Activated CD8-positive, alpha-beta memory T cell treated with anti-CD3 and anti-CD28 coated beads for 48 hours (primary cell): ENCODE results near the gene PCDH8.

Experiments
- DNase-seq, 3 experiments: peaks; one replicate each; pipeline ENCODE4 v3.0.0-alpha.2; 2020; ENCODE audit warnings: low read depth in 2 of 3, low spot score in 2 of 3

The PCDH8 gene, protein sequence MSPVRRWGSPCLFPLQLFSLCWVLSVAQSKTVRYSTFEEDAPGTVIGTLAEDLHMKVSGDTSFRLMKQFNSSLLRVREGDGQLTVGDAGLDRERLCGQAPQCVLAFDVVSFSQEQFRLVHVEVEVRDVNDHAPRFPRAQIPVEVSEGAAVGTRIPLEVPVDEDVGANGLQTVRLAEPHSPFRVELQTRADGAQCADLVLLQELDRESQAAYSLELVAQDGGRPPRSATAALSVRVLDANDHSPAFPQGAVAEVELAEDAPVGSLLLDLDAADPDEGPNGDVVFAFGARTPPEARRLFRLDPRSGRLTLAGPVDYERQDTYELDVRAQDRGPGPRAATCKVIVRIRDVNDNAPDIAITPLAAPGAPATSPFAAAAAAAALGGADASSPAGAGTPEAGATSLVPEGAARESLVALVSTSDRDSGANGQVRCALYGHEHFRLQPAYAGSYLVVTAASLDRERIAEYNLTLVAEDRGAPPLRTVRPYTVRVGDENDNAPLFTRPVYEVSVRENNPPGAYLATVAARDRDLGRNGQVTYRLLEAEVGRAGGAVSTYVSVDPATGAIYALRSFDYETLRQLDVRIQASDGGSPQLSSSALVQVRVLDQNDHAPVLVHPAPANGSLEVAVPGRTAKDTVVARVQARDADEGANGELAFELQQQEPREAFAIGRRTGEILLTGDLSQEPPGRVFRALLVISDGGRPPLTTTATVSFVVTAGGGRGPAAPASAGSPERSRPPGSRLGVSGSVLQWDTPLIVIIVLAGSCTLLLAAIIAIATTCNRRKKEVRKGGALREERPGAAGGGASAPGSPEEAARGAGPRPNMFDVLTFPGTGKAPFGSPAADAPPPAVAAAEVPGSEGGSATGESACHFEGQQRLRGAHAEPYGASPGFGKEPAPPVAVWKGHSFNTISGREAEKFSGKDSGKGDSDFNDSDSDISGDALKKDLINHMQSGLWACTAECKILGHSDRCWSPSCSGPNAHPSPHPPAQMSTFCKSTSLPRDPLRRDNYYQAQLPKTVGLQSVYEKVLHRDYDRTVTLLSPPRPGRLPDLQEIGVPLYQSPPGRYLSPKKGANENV

DNA sequence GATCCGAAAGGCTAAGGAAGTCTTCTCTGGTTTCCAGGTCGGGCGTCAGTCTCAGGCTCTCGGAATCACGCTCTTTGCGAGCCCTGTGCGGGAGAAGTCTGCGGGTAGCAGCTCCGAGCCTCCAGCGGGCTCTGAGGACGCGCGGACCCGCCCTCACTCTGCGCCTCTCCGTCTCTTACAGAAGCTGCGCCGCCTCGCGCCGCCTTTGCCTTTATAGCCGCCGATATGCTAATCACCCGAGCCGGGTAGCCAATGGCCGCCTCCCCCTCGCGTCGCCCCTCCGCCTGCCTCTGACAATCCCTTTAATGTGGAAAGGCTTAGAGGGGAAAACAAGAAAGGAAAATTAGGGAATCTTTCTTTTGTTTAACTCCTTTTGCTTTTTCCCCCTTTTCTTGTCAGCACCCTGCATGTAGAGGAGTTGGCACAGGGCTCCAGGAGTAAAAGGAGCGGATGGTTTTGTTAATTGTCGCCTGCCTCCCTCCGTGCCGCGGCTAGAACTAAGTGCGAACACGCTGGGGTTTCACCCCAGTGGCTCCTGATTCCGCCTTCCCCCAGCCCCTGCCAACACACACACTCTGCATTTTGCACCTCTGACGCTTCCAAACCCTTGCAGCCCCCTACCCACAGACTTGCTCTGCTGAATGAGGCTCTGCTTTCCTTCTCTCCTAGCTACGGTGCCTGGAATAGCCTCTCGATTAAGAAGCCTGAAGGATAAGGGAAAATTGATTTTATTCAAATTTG, at the start of gene PCDH8:
PCDH8 (minus strand) TSS at position 186 of the 741 bp plus-strand sequence. CDS start 204 bp downstream, outside the sequence.
- no peak for DNase-seq

DNA sequence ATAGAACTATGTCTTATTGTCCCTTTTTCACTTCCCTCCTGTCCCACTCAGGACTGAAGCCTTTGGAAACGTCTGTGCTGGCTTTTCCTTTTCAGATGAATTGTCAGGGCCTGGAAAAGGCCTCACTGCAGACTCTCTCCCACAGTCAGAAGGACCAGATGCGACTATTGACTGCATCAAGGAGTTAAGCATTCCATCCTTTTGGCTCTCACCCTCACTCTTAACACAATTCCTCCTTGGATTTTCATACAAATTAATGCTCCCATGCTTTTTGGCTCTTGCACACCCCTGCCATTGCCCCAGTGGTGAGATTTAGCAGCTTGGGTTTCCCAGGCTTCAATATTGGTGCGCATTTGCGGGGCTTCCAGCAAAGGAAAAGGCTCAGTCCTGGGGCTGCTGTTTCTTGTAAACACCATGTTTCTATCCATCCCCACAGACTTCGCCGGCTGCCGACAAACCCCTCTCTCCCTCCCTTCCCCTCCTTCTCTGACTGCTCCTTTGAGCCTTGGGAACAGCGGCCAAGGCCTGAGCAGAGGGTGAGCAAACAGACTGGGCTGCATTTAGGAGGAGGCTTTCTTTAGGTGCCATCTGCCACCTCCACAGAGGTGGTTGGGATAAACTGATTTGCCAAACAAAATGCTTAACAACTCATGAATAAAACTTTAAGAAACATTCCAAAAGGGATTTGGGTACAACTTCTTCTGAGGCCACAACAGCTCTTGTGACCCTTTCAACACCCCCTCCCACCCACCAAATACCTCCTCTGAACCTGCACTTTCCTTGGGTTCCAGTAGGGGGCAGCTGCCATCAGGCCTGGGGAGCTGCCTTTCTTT, 48.6 kb upstream of the PCDH8 start:
- no peak for DNase-seq

DNA sequence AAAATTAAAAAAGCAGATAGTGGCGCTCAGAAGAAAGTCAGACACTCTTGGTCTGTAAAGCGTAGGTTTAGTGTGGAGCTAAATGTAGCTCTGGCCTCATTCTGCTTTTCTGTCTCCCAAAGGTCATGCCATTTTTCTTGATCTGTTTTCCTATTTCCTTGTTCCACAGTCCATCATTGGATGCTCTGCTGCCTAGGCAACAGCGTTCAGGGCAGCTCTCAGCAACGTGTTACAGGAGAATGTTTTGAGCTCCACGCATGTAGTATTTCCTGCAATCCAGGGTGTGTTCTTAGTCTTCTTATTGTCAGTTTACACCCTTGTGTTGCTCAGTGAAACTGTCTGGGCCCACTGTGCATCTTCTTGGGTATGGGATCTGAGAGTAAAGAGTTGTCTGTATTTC, 46.0 kb upstream of the PCDH8 start:
- DNase-seq, result no peak

DNA sequence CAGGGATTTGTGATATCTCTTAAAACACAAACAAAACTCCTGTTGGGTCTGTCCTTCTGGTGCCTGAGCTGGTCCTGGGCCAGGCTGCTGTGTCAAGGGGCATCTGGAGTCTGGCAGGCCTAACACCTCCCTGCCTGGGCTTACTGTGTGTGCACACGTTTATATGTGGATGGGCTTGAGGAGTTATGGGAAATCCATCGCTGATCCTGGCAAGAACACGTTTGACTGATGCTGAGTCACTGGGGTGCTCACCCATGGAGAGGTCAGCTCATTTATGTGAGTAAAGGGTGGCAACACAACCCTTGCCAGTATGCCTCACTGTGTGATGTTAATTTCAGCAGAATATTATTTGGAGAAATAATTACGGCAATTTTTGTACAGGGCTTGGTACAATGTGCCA, 44.5 kb upstream of the PCDH8 start:
- DNase-seq, result no peak

DNA sequence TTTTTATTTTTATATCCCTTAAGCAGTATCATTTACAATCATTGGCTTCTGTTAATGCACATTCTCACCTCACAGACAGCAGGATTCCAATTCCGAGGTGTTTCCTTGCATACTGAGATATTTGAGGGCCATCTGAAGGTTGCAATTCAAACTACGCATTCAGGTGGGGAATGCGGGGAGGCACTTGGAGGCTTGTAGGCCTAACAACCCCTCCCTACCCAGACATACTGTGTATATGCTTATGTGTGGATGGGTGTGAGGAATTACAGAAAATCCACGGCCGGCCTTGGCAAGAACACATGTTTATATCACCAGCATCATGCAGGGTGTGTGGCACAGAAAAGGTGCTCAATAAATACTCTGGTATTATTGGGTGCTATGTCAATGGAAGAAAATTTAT, 43.3 kb upstream of the PCDH8 start:
- DNase-seq, result no peak

DNA sequence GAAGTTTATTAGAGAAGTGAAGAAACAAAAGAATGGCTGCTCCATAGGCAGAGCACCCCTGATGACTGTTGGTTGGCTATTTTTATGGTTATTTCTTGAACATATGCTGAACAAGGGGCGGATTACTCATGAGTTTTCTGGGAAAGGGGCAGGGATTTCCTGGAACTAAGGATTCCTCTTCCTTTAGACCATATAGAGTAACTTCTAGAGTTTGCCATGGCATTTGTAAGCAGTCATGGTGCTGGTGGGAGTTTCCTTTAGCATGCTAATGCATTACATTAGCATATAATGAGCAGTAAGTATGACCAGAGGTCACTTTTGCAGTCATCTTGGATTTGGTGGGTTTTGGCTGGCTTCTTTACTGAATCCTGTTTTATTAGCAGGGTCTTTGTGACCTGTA, 38.7 kb upstream of the PCDH8 start:
- no peak for DNase-seq

DNA sequence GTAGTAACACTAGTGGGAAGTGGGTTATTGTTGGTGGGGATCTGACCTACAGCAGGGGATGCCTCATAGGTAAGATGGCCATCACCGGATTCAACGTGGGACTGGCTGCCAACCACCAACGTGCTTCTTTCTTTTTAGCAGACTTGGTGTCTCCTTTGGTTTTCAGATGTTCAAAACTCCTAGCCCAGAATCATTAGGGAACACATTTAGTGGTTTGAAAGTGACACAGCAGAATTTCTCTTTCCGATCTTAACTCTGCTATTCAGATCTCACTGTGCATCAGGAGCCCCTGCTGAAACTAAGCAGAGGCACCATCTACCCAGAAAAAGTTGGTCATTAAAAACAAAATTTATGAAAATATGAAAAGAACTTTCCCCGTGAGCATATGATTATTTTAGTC, 36.7 kb upstream of the PCDH8 start:
- no peak for DNase-seq

DNA sequence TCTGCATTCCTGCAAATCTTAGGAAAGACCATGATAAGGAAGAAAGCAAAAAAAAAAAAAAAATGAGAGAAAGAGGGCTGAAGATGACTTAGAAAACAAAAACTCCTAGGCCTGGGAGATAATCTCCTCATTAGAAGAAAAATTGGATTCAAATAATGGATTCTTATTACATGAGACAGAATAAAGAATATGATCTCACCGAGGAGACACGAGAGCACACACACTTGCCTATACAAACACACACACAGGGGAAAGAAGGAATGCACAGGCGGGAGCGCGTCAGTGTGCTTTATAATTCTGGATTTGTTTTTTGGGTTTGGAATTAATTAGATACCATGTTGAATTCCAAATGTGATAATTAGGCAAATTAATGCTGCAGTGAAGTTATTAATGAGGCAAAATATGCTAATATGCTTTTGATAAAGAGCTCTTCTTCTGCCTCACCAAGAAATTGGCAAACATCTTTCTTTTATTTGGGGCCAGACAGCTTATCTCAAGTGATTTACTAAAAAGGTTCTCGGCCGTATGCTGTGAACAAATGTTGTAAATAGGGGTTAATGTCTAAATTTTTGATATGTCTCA, 36.1 kb upstream of the PCDH8 start:
- DNase-seq, result no peak

DNA sequence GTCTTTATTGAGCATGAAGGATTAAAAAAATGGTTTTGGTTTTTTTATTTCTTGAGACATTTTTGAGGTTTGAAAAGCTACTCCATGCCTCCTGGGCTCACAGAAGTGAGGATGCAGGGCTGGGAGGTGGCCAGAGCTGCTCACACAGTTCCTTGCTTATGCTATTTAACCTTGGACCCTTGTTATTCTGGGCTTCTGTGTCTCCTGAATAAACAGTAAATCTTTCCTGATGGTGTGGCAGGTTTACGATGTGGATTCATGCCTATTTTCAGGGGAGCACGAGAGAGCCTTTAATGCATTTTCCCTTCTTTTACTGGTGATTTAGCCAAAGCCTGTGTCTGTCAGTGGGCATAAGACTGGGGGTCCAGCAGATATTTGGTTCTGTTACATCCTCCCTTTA, 34.3 kb upstream of the PCDH8 start:
- no peak for DNase-seq

DNA sequence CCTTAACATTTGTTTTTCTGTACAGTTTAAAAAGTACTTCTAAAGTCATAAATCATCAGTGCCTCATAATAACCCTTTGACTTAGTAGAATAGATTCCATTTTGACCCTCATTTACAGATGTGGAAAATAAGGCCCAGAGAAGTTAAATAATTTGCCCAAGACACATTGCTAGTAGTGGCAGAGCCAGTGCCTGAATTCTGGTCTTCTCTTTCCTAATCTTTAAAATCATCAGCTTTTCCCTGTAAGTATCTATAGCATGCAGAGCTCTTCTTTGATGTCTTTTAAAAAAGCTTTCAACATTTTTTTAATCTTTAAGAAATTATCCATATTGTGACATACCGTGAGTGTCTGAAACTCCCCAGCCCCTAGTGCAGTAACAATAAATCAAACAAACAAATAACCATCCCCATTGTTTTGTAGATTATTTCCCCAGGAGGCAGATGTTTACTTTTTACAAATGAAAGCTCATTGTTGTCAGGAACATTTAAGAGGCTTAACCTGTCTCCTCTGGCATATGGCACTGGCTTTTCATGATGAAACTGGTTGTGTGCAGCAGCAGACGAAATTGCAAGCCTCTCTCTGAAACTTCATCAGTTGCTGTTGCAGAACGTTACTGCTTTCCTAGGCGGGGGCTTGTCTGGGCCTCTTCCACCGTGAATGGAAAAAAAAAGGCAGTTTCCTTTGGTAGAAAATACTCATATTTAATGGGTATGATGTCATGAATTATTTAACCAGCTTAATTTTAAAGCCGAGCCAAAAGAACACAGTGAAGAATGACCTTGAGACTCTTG, 31.7 kb upstream of the PCDH8 start:
- no peak for DNase-seq

DNA sequence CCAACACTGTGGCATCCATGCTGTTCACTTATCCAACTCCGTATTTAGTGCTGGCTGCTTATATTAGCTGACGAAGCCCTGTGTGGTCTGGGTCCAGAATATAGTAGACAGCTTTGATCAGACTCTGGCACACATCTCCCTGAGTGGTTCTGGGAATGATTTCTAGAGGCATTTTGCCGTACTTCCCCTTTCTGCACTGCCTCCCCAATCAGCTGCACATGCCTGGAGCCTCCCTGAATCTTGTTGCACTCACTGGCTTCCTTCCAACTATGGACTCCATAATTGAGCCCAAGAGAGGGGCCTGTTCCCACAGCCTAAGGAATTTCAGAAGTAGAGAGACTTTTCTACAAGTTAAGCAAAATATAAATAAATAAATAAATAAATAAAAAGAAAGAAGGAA, 30.4 kb upstream of the PCDH8 start:
- DNase-seq, result no peak

DNA sequence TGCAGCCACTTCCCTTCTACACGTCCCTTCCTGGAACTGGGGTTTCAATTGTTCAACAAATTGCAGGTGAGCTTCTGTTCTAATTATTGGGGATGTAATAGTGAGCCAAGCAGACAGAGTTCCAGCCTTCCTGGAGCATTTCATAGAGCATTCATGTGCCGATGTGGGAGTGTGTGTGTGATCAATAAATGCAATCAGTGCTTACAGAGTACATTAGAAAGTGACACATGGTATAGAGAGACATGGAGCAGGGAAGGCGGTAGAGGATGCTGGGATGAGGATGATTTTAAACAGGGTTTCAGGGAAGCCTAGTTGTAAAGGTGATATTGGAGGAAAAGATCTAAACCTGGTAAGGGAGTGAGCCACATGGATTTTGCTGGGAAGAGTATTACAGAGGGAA, 21.7 kb upstream of the PCDH8 start:
- no peak for DNase-seq

DNA sequence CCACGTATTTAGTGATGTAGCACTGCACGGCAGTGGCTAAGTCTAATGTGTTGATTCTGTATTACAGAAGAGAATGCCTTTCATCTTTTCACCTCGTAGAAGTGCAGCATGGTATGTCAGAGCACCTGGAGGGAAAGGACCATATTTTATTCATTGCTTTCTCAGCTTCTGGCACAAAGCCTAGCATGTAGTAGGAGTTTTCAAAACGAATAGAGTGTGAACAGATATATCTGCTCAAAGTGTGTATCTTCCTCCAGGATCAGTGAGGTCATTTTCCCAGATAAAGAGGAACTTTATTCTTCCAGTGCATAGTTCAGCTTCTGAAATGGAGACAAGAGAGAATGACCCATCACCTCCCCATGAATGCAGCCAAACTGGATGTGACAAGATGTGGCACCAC, 21.2 kb upstream of the PCDH8 start:
- no peak for DNase-seq

DNA sequence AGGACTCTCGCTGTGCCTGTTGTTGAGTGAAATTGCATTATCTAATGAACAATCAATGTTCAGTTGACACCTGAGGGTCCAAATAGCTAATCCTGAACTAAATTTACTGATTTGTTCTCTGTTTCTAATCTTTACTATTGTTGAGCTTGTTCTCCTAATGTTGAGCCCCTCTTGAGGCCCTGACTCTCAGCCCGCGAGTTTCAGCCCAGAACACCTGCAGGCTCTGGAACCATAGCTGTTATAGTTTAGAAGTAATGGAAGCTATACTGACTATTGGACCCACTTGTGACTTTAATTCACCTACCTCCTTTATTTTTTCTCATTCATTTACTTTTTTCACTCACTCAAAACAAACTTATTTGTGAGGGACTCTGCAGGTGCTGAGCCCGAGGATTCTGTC, 20.6 kb upstream of the PCDH8 start:
- no peak for DNase-seq

DNA sequence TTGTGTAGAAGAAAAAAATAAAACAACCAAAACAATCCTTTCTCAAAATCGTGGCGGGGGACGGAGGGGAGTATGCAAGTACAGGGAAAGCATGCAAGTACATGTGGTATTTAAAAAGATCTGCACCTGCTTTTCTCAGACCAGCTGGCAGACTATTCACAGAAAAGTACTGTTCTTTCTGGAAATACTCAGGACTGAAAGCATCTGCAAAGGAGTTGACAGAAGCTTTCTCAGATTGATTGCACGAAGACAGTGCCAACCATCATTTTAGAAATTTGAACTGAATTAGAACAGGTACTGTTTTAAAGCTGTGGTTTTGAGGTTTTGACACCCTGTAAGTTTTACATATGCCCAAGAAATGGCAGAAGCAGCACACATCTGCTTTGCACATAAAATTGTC, 19.8 kb upstream of the PCDH8 start:
- no peak for DNase-seq

DNA sequence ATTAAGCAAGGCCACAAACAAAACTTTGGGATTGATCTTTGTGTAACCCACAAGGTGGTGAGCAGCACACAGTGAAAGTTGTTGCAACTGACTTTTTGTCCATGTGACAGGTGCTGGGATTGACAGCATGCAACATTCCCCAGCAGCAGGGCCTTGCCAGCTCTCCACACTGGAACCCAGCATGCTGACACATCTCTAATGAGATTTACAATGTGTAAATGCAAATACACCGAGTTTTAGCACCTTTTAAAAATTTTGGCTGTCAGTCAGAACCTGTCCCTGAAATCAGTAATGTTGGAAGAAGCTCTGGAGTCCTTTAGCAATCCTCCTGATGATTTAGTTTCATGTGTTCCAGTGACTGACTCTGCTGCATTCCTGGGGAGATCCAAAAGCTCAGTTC, 16.5 kb upstream of the PCDH8 start:
- DNase-seq, result no peak

DNA sequence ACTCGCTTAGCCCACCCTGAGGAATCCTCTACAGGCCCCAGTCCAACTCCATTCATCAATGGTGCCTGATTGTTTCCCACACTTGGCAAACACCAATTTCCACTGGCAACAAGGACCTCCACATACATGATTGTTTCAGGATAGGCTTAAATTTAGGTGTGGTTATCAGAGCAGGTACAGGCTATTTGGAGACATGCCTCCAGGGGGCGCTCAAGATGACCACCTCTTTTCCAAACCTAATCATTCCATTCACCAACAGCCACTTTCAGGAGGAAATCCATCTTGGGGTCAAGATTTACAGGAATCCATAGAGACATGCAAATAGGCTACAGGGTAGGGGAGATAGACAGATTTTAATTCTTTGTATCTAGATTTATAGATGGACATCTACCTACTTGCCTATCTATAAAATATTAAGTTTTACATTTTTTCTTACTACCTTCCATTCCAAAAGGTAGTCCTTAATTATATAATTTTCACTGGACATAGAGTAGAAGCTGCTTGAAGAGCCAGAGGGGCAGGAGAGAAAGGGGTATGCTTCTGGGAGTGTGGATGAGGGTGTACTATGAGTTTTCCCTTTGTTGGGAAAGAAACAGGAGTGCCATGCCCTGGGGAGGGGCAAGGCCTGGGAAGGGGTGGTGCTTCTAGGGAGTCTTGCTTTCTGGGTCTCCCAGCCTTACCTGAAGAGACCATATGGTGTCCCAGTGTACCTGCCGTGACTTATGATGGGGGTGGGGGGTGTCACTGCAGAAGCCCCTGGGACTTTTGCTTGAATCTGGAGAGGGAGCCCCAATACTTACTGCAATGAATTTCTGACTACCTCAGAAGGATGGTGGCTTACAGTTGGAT, 14.1 kb upstream of the PCDH8 start:
- DNase-seq, result no peak

DNA sequence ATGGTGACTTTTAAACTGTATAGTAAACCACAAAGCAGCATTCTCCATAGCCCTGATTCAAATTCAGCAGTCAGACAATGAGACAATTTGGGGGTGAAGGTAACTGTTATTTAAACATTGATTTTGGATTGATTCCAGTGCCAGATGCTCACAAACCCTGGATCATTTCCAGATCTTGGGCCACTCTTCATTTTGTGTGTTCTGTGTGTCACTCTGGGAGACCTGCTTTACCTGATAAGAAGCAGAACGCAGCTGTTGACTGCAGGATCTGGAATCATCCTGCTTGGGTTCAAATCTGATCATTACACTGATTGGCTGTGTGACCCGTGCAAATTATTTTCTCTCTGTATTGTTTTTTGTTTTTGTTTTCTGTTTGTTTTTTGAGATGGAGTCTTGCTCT, 4.0 kb upstream of the PCDH8 start:
- no peak for DNase-seq
